ENCODE measurements around the gene FKBP3. TPM values are rescaled to one million over a fixed set of nuclear protein-coding genes. Genes with fewer than 3 reads are reported as not detected.

FKBP3 gene
- total and polyA plus RNA-seq, 2 of the 4 experiments (the other 2 are of a cell fraction) = 8.6 to 45.3 TPM

DNA sequence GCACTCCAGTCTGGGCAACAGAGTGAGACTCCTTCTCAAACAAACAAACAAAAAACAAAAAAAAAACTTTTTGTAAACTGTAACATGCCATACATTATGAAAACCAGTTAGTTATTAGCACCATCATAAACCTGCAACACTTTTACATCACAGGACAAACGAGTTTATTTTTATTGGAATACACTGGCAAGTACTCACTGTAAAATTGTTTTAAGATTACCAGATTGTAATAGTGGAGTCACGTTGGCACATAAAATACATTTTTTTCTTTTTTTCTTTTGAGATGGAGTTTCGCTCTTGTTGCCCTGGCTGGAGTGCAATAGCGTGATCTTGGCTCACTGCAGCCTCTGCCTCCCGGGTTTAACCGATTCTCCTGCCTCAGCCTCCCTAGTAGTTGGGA lies 15.7 kb downstream of the FKBP3 start:
- Histone ChIP-seq H3K79me1 (ENCODE audit: low read depth in 1 of 2, low read length in 2 of 2) (peaks cover 0 to 2% of the 10 kb centered on the region in 2 experiments; a peak in 2 of 4 replicates), H3K36me3 (ENCODE audit: control insufficient read depth, insufficient read depth, low read length) (peaks cover 37% of the 10 kb centered on the region), H3K18ac (ENCODE audit: low read depth, low read length) (no peak overlapping the region), H3K14ac (replicated peaks; ENCODE audit: low read depth, low read length) (no peak overlapping the region), H3K9me3 (ENCODE audit: control insufficient read depth, insufficient read depth, low read length) (no peaks in the 10 kb centered on the region), H3K56ac (ENCODE audit: extremely low read depth, insufficient read depth, low read length) (no peak overlapping the region), H3K9ac (ENCODE audit: low read depth, low read length) (no peak overlapping the region), H3K9me1 (ENCODE audit: insufficient read depth, low read length) (no peaks in the 10 kb centered on the region), H4K20me1 (ENCODE audit: insufficient read depth, low read length) (peaks cover 2% of the 10 kb centered on the region; the same call in 1 of the 2 replicates), H3K23ac (ENCODE audit: low read depth, low read length) (no peak overlapping the region), H2BK20ac (ENCODE audit: low read depth, low read length) (no peak overlapping the region), H4K8ac (ENCODE audit: low read depth in 2 of 2, low read length in 2 of 2) (no peak overlapping the region), H2AFZ (replicated peaks; ENCODE audit: low read length, poor library complexity) (no peak overlapping the region), H2AK9ac (replicated peaks; ENCODE audit: low read depth, low read length, poor library complexity) (no peak overlapping the region), H4K91ac (ENCODE audit: insufficient read depth, low read depth, low read length) (no peak overlapping the region), H3K27me3 (ENCODE audit: control insufficient read depth, insufficient read depth, low read length) (no peaks in the 10 kb centered on the region), H3K4me2 (ENCODE audit: low read depth, low read length) (no peak overlapping the region), H3K4me3 (ENCODE audit: insufficient read depth, low read depth, low read length) (no peak overlapping the region), H3K27ac (ENCODE audit: insufficient read depth, low read length) (no peak overlapping the region), H4K5ac (ENCODE audit: low read depth, low read length) (no peak overlapping the region), H2BK5ac (ENCODE audit: low read depth, low read length, poor library complexity, severe bottlenecking) (no peak overlapping the region), H2BK15ac (ENCODE audit: low read depth, low read length) (no peak overlapping the region), H2AK5ac (ENCODE audit: low read depth, low read length) (no peak overlapping the region), H3K4ac (ENCODE audit: low read depth, low read length) (no peak overlapping the region), H2BK120ac (ENCODE audit: low read depth, low read length) (no peak overlapping the region), H3K4me1 (ENCODE audit: control insufficient read depth, insufficient read depth, low read length) (peaks cover under 1% of the 10 kb centered on the region; the same call in 1 of the 2 replicates)
- intact Hi-C loops (cut with micrococcal nuclease) = no loop called here
- WGBS, 2 experiments (ENCODE audit: extremely low coverage in 2 of 2, insufficient read length in 1 of 2) = no CpG with 5 or more reads among the region's 6 CpGs
- DNase-seq (no peak), ATAC-seq (ENCODE audit: low read depth) (no peak)
- TF ChIP-seq, protein P1, sequence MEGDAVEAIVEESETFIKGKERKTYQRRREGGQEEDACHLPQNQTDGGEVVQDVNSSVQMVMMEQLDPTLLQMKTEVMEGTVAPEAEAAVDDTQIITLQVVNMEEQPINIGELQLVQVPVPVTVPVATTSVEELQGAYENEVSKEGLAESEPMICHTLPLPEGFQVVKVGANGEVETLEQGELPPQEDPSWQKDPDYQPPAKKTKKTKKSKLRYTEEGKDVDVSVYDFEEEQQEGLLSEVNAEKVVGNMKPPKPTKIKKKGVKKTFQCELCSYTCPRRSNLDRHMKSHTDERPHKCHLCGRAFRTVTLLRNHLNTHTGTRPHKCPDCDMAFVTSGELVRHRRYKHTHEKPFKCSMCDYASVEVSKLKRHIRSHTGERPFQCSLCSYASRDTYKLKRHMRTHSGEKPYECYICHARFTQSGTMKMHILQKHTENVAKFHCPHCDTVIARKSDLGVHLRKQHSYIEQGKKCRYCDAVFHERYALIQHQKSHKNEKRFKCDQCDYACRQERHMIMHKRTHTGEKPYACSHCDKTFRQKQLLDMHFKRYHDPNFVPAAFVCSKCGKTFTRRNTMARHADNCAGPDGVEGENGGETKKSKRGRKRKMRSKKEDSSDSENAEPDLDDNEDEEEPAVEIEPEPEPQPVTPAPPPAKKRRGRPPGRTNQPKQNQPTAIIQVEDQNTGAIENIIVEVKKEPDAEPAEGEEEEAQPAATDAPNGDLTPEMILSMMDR (conservative IDR thresholded peaks at IDR 0.05; ENCODE audit: low read depth, low read length) = no peak
- no peak for TF ChIP-seq RAD21 (IDR thresholded peaks at IDR 0.05; ENCODE audit: low read length)
- TF ChIP-seq, protein P2, sequence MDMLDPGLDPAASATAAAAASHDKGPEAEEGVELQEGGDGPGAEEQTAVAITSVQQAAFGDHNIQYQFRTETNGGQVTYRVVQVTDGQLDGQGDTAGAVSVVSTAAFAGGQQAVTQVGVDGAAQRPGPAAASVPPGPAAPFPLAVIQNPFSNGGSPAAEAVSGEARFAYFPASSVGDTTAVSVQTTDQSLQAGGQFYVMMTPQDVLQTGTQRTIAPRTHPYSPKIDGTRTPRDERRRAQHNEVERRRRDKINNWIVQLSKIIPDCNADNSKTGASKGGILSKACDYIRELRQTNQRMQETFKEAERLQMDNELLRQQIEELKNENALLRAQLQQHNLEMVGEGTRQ (IDR thresholded peaks at IDR 0.05; ENCODE audit: low read depth, low read length) = no peak
- TF ChIP-seq MAFK (IDR thresholded peaks at IDR 0.05; ENCODE audit: low read depth, low read length) = no peak
- no peak for TF ChIP-seq FOS (IDR thresholded peaks at IDR 0.05; ENCODE audit: low read depth, low read length)
- no peak for TF ChIP-seq MAZ (IDR thresholded peaks at IDR 0.05; ENCODE audit: borderline replicate concordance, low read depth, low read length)
- TF ChIP-seq, protein P3, sequence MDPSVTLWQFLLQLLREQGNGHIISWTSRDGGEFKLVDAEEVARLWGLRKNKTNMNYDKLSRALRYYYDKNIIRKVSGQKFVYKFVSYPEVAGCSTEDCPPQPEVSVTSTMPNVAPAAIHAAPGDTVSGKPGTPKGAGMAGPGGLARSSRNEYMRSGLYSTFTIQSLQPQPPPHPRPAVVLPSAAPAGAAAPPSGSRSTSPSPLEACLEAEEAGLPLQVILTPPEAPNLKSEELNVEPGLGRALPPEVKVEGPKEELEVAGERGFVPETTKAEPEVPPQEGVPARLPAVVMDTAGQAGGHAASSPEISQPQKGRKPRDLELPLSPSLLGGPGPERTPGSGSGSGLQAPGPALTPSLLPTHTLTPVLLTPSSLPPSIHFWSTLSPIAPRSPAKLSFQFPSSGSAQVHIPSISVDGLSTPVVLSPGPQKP (IDR thresholded peaks at IDR 0.05; ENCODE audit: borderline replicate concordance, low read depth, low read length) = no peak
- no peak for TF ChIP-seq SMC3 (IDR thresholded peaks at IDR 0.05; ENCODE audit: low read depth, low read length)
- TF ChIP-seq RCOR1 (IDR thresholded peaks at IDR 0.05; ENCODE audit: insufficient replicate concordance, low read length) = no peak
- TF ChIP-seq MXI1 (IDR thresholded peaks at IDR 0.05; ENCODE audit: borderline replicate concordance, low read depth, low read length) = no peak
- TF ChIP-seq BHLHE40 (IDR thresholded peaks at IDR 0.05; ENCODE audit: low read depth, low read length) = no peak
- no peak for TF ChIP-seq RFX5 (IDR thresholded peaks at IDR 0.05; ENCODE audit: low read depth, low read length)
- TF ChIP-seq NFE2L2 (IDR thresholded peaks at IDR 0.05; ENCODE audit: low read depth, low read length) = no peak
- TF ChIP-seq CHD1 (IDR thresholded peaks at IDR 0.05; ENCODE audit: low read depth, low read length) = no peak
- TF ChIP-seq POLR2A (IDR thresholded peaks at IDR 0.05; ENCODE audit: low read depth, low read length) = no peak
- TF ChIP-seq CEBPB (IDR thresholded peaks at IDR 0.05; ENCODE audit: low read depth, low read length) = no peak
- dilution Hi-C loops (cut with HindIII; ENCODE audit: low sequenced_read_pairs, unreplicated experiment) = no loop called here
- ChIA-PET CTCF (no interaction called here), POLR2A (ENCODE audit: unreplicated experiment) (no interaction called here)
- in situ Hi-C loops (cut with MboI; ENCODE audit: low sequenced_read_pairs) = no loop called here
- no TSS peak for BruUV-seq (replicated peaks)
